ENCODE results near the gene CCNJ.
"Not testable (repeated sequence)": the region's sequence is repeated elsewhere in the genome, so short reads cannot be mapped to it uniquely, and the experiment has no call there.

DNA sequence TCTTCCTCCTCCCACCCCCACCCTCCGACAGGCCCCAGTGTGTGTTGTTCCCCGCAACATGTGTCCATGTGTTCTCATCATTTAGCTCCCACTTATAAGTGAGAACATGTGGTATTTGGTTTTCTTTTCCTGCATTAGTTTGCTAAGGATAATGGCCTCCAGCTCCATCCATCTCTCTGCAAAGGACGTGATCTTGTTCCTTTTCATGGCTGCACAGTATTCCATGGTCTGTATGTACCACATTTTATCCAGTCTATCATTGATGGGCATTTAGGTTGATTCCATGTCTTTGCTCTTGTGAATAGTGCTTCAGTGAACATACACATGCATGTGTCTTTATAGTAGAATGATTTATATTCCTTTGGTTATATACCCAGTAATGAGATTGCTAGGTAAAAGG is 4.5 kb downstream of the CCNJ start:
- TF ChIP-seq, protein P1, sequence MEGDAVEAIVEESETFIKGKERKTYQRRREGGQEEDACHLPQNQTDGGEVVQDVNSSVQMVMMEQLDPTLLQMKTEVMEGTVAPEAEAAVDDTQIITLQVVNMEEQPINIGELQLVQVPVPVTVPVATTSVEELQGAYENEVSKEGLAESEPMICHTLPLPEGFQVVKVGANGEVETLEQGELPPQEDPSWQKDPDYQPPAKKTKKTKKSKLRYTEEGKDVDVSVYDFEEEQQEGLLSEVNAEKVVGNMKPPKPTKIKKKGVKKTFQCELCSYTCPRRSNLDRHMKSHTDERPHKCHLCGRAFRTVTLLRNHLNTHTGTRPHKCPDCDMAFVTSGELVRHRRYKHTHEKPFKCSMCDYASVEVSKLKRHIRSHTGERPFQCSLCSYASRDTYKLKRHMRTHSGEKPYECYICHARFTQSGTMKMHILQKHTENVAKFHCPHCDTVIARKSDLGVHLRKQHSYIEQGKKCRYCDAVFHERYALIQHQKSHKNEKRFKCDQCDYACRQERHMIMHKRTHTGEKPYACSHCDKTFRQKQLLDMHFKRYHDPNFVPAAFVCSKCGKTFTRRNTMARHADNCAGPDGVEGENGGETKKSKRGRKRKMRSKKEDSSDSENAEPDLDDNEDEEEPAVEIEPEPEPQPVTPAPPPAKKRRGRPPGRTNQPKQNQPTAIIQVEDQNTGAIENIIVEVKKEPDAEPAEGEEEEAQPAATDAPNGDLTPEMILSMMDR (tag by site-specific recombination; IDR thresholded peaks at IDR 0.05) = not testable (repeated sequence)
- not testable (repeated sequence) for TF ChIP-seq ZNF707, ZNF843 (tag by site-specific recombination; IDR thresholded peaks at IDR 0.05)
- TF ChIP-seq, protein P2, sequence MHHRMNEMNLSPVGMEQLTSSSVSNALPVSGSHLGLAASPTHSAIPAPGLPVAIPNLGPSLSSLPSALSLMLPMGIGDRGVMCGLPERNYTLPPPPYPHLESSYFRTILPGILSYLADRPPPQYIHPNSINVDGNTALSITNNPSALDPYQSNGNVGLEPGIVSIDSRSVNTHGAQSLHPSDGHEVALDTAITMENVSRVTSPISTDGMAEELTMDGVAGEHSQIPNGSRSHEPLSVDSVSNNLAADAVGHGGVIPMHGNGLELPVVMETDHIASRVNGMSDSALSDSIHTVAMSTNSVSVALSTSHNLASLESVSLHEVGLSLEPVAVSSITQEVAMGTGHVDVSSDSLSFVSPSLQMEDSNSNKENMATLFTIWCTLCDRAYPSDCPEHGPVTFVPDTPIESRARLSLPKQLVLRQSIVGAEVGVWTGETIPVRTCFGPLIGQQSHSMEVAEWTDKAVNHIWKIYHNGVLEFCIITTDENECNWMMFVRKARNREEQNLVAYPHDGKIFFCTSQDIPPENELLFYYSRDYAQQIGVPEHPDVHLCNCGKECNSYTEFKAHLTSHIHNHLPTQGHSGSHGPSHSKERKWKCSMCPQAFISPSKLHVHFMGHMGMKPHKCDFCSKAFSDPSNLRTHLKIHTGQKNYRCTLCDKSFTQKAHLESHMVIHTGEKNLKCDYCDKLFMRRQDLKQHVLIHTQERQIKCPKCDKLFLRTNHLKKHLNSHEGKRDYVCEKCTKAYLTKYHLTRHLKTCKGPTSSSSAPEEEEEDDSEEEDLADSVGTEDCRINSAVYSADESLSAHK (tag by site-specific recombination; IDR thresholded peaks at IDR 0.05) = not testable (repeated sequence)
